Activated CD4-positive, alpha-beta T cell treated with anti-CD3 and anti-CD28 coated beads, Interleukin-2, amount 50 U/mL, for 16 hours (primary cell): ENCODE data around the gene MTA1.

Source experiments
- DNase-seq: peaks from one replicate; pipeline ENCODE4 v3.0.0-alpha.2; 2020

Gene MTA1

GRCh38 chr14:105426416-105427130 lies 6.9 kb downstream of the MTA1 start:
- no peak for DNase-seq

DNA sequence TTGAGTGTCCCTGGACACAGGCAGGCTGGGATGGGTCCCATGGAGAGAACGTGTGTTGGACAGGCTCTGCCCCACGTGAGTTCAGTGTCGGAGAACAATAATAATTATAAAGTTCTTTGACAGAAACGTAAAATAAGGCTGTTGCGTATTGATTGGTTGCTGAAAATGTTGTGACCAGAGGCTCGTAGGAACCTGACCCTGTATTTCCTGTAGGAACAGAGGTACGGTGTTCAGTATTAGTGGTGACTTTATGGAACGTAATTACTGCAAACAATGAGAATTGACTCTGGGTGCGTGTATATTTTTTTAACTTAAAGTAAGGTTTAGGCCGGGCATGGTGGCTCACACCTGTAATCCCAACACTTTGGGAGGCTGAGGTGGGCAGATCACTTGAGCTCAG lies 7.8 kb downstream of the MTA1 start:
- DNase-seq: no peak

DNA sequence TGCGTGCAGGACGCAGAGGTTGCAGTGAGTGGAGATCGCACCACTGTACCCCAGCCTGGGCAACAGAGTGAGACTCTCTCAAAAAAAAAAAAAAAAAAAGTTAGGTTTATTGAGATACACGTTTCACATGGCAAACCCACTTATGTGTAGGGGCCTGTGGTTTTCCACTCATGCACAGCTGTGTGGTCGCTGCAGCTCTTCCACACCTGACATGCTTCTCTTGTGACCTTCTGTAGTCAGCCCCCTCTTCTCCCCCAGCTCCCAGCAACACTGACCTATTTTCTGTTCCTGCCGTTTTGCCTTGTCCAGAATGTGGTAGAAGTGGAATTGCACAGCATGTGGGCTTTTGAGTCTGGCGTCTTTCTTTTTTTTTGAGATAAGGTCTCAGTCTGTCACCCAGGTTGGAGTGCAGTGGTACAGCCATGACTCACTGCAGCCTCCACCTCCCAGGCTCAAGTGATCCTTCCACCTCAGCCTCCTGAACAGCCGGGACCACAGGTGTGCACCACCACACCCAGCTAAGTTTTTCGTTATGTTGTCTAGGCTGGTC lies 8.4 kb downstream of the MTA1 start:
- DNase-seq: no peak

GRCh38 chr14:105430042-105430441 lies 10.4 kb downstream of the MTA1 start:
- DNase-seq: no peak

DNA sequence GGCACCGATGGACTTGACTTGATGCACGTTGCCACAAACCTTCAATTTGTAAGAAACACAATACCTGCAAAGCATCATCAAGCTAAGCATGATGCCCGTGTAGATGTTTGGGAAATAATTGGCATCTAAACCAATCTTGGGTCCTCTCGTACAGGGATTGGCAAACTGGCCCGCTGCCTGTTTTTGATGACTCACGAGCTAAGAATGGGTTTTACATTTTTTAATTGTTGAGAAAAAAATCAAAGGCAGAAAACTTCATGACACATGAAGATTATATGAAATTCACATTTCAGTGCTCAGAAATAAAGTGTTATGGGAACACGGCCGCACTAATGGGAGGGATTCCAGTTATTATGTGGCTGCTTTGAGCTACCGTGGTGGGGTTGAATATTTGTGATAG lies 10.9 kb downstream of the MTA1 start:
- no peak for DNase-seq

DNA sequence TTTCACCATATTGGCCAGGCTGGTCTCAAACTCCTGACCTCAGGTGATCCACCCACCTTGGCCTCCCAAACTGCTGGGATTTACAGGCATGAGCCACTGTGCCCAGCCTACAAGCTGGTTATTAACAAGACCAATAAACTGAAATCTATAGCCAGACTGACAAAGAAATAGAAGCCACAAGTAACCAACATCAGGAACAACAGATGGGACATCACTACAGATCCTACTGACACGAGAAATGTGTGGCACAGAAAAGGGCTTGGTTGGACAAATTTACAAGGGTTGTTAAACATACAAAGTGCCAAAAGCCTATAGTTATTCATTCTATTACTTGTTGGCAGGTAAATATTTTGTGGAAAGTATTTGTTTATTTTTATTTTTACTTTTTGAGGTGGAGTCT lies 11.6 kb downstream of the MTA1 start:
- DNase-seq: no peak

GRCh38 chr14:105432657-105433056 lies 13.0 kb downstream of the MTA1 start:
- no peak for DNase-seq

DNA sequence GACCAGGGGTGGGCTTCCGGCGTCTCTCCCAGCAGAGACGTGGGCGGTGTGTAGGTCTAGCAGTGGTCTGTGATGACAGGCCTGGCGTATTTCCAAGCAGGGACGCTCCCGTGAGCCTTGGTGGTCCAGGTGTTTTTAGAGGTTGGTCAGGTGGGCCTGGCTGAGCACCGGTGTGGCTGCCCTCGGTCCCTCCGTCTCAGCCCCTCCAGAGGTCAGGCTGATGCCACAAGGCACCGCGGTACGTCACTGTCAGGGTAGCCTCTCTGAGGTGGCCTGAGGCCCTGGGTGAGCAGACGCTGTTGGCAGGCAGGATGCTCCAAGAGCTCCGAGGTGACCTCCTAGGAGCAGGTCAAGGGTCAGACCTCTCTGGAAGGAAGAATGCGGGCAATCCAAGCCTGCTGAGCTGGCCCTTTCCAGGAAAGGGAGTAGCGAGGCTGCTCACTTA lies 13.6 kb downstream of the MTA1 start:
- no peak for DNase-seq

DNA sequence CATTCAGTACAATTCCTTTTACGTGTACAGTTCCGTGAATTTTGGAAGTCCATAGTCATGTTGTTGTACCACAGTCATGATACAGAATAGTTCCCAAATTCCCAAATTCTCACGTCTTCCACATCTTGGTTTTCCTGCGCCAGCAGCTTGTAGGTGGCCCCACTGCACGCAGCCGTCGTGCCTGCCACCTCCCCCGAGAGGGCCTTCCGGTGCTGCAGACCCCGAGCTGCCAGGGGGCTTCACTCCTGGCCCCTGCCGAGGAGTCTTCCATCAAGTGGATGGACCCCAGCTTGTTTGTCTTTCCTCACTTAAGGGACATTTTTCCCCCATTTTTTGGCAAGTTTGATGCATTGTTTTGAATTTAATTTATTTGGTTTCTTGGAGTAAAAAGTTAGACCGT lies 16.8 kb downstream of the MTA1 start:
- no peak for DNase-seq

DNA sequence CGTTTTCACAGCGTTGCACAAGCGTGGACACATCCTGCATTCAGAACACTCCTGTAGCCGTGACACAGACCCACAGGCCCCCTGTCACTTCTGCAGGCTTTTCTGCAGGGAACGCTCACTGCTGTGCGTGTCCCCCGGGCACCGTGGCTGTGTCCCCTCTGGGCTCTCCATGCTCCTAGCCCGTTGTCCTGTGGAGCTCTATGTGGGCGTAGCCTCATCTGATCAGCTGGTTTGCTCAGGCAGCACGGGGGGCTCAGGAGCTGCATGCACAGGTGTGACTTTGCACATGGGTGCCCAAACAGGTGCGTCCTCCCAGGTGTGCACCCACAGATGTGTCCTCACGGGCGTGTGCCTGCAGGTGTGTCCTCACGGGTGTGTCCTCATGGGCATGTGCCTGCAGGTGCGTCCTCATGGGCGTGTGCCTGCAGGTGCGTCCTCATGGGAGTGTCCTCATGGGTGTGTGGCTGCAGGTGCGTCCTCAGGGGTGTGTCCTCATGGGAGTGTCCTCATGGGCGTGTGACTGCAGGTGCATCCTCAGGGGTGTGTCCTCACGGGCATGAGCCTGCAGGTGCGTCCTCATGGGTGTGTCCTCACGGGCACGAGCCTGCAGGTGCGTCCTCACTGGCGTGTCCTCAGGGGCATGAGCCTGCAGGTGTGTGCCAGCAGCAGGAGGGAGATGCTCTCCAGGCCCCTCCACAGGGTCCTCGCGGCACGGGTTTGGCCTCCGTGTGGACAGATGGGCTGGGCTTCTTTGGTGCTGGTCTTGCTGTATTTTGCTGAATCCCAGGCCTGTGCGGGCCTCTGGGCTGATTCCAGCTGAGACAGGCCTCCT lies 17.5 kb downstream of the MTA1 start:
- no peak for DNase-seq

- DNase-seq: no peak
Measured at GRCh38 chr14:105437723-105438500, 18.3 kb downstream of the MTA1 start.

- DNase-seq: no peak
Measured at GRCh38 chr14:105439179-105439578, 19.6 kb downstream of the MTA1 start.

GRCh38 chr14:105439710-105440553 lies 20.3 kb downstream of the MTA1 start:
- DNase-seq: no peak

DNA sequence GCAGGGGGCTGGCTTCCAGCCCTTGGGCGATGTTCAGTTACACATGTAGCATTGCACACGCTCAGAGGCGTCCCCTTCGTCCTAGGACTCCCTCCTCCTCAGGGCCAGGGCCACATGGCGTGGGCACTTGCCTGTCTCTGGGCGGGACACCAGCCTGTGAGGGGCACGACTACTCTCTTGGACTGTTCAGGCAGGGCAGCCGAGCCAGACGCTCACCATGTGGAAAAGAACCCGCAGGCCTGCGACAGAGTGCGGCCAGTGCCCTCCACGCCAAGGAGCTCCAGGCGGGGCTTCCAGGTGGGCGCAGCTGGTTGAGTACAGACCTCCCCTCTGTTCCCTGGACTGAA lies 20.9 kb downstream of the MTA1 start:
- no peak for DNase-seq

- no peak for DNase-seq
Measured at GRCh38 chr14:105440992-105441391, 21.4 kb downstream of the MTA1 start.

DNA sequence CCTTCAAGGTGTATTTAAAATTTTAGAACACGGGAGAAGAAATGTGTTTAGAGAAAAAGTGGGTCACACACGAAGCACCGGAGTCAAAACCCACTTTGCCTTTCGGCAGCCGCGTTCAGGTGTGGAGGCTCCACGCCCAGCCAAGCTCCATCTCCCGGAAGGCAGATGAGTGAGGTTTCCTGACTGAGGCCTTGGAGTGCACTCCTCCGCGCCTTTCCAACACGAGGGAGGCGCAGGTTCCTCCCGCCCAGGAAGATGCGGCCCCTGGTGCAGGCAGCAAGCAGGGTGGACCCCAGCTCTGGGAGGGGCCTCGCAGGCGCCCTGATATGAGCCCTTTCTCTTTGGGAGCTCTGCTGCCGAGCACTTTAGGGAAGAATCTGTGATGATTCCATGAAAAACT lies 22.5 kb downstream of the MTA1 start:
- DNase-seq: no peak

DNA sequence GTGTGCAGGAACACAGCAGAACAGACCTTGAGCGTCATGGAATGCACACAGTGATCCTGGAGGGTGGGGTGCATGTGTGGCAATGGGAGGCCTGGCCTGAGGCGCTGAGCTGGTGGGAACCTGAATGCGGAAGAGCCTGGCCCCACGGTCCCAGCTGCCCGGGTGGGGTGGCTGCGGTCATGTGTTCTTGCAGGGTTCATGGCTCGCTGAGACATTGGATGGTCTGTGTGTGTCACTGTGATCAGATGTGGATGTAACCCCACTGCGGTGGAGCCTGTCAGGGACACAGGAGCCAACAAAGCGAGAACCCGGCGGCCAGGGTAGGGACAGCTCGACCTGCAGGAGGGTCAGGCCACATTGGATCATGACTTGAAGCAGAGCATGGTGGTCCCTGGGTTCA lies 23.2 kb downstream of the MTA1 start:
- DNase-seq: no peak

GRCh38 chr14:105444859-105445258 lies 25.2 kb downstream of the MTA1 start:
- no peak for DNase-seq

- no peak for DNase-seq
Measured at GRCh38 chr14:105445290-105445689, 25.7 kb downstream of the MTA1 start.

GRCh38 chr14:105445901-105446845 lies 26.5 kb downstream of the MTA1 start:
- no peak for DNase-seq

DNA sequence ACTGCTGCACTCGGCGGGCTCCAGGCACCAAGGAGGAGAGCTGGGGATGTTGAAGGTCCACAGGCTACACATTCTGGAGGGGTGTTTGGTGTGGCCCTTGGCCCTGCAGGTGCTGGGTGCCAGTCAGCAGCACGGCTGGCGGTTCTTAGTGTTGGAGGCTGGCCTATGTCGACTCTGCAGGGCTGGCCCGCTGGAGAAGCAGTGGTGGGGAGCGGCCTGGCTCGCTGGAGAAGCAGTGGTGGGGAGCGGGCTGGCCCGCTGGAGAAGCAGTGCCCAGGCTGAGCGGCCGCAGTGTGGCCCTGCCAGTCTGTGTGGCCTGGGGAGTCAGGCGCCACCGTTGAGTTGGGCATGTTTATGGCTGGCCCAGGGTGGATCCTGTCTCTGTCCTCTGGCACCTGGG lies 27.3 kb downstream of the MTA1 start:
- no peak for DNase-seq
